HCT116 (cell line): ENCODE results near the gene EFCAB12. TPM values are rescaled to one million over a fixed set of nuclear protein-coding genes. Genes with fewer than 3 reads are reported as not detected.

ENCODE experiments used
- ATAC-seq: fragments of 200-7000 bp; cut with Tn5 transposase; 2 replicates; pipeline ENCODE4 v1.9.1; 2020; ENCODE audit warnings: mild to moderate bottlenecking, moderate library complexity
- BruUV-seq: library from RNA; stranded (reverse); fragments of 400-500 nt; replicated peaks from 2 replicates; lab custom pipeline; 2021; lab: Mats Ljungman, UMichigan
- CTCF ChIA-PET: fragments of 300-600 bp; sonication (Branson Sonifier 250); formaldehyde crosslinking; loops from one replicate; lab custom pipeline; 2021; ENCODE audit warnings: antibody characterized with exemption; lab: Charles Lee
- POLR2A ChIA-PET: fragments of 300-600, 350-600 bp; sonication (Branson Sonifier 250); formaldehyde crosslinking; loops from one replicate; lab custom pipeline; 2021; ENCODE audit warnings: antibody characterized with exemption; lab: Charles Lee
- RAD21 ChIA-PET, 2 experiments: fragments of 300-600 bp; sonication (Branson Sonifier 250); formaldehyde crosslinking; loops; one replicate each; lab custom pipeline; 2023; ENCODE audit warnings: low total read pairs in 2 of 2; ENCODE audit not compliant: uncharacterized antibody in 2 of 2, unreplicated experiment in 2 of 2, low non-redundant PET in 1 of 2; lab: Charles Lee
- DNase-seq: peaks from one replicate; pipeline ENCODE4 v3.0.0-alpha.2; 2010; ENCODE audit warnings: low read depth, low spot score
- H2AFZ ChIP-seq: fragments of 200-600 bp; shearing (Covaris generic), sonication (generic); 2 replicates; pipeline ENCODE4 v1.6.1; 2017; ENCODE audit warnings: low read depth, mixed run types, mixed read lengths, antibody characterized with exemption, low read length; ENCODE audit not compliant: poor library complexity, severe bottlenecking
- H3K27ac ChIP-seq: 2 replicates; pipeline ENCODE4 v1.5.1; 2012; ENCODE audit warnings: low read depth, low read length
- H3K27me3 ChIP-seq: fragments of 200-600 bp; sonication (generic); 2 replicates; pipeline ENCODE4 v1.6.1; 2016; ENCODE audit warnings: mixed run types, low read length, mixed read lengths; ENCODE audit not compliant: insufficient read depth
- H3K36me3 ChIP-seq, 2 experiments: fragments of 200-500 bp in 1 of 2; fragments of 200-600 bp in 1 of 2; sonication (Bioruptor generic) in 1 of 2; sonication (generic) in 1 of 2; 2 replicates each; pipeline versions ENCODE4 v1.5.1 to v1.6.1; 2014 to 2016; ENCODE audit warnings: low read length in 2 of 2, inconsistent platforms in 1 of 2, mixed read lengths in 1 of 2, mixed run types in 1 of 2; ENCODE audit not compliant: insufficient read depth in 2 of 2, control insufficient read depth in 1 of 2
- H3K4me1 ChIP-seq, 2 experiments: fragments of 200-600 bp in 1 of 2; sonication (generic) in 1 of 2; 2 replicates each; pipeline versions ENCODE4 v1.5.1 to v1.6.1; 2012 to 2017; ENCODE audit warnings: low read length in 2 of 2, inconsistent platforms in 1 of 2, mild to moderate bottlenecking in 1 of 2, mixed read lengths in 1 of 2, mixed run types in 1 of 2, moderate library complexity in 1 of 2; ENCODE audit not compliant: insufficient read depth in 2 of 2, control insufficient read depth in 1 of 2
- H3K4me2 ChIP-seq: fragments of 200-600 bp; sonication (generic); 2 replicates; pipeline ENCODE4 v1.6.1; 2017; ENCODE audit warnings: mixed run types, low read length, mixed read lengths
- H3K4me3 ChIP-seq, 2 experiments: fragments of 200-600 bp in 1 of 2; sonication (generic) in 1 of 2; replicated peaks in 1 of 2; 2 replicates each; pipeline ENCODE4 v1.5.1; 2011 to 2016; ENCODE audit warnings: low read length in 2 of 2, control low read depth in 1 of 2, low read depth in 1 of 2, mild to moderate bottlenecking in 1 of 2, mixed read lengths in 1 of 2, mixed run types in 1 of 2
- H3K79me2 ChIP-seq: fragments of 200-600 bp; sonication (generic); 2 replicates; pipeline ENCODE4 v1.6.1; 2017; ENCODE audit warnings: mild to moderate bottlenecking, mixed run types, low read length, moderate library complexity, mixed read lengths; ENCODE audit not compliant: insufficient read depth
- H3K9ac ChIP-seq: fragments of 200-600 bp; sonication (generic); 2 replicates; pipeline ENCODE4 v1.6.1; 2016; ENCODE audit warnings: low read length, mixed read lengths
- H3K9me2 ChIP-seq: fragments of 200-600 bp; sonication (generic), shearing (Covaris generic); 2 replicates; pipeline ENCODE4 v1.6.1; 2017; ENCODE audit warnings: mixed run types, mild to moderate bottlenecking, moderate library complexity; ENCODE audit not compliant: insufficient read depth
- H3K9me3 ChIP-seq, 2 experiments: fragments of 200-500 bp in 1 of 2; fragments of 200-600 bp in 1 of 2; sonication (Bioruptor generic) in 1 of 2; sonication (generic) in 1 of 2; 2 replicates each; pipeline ENCODE4 v1.6.1; 2014 to 2017; ENCODE audit warnings: low read length in 2 of 2, mixed read lengths in 2 of 2, inconsistent platforms in 1 of 2, low read depth in 1 of 2, mild to moderate bottlenecking in 1 of 2, mixed run types in 1 of 2, moderate library complexity in 1 of 2; ENCODE audit not compliant: control insufficient read depth in 1 of 2, insufficient read depth in 1 of 2
- H4K20me1 ChIP-seq: fragments of 200-600 bp; sonication (generic), shearing (Covaris generic); 2 replicates; pipeline ENCODE4 v1.6.1; 2017; ENCODE audit warnings: mixed run types, mild to moderate bottlenecking, moderate library complexity; ENCODE audit not compliant: insufficient read depth
- ATF3 ChIP-seq: IDR thresholded peaks from 2 replicates; pipeline ENCODE4 v1.6.1; 2012
- CEBPB ChIP-seq: IDR thresholded peaks from 2 replicates; pipeline ENCODE4 v1.6.1; 2012; ENCODE audit warnings: low read depth
- CTCF ChIP-seq, 3 experiments: fragments of 200-600 bp in 1 of 3; sonication (generic) in 1 of 3; IDR thresholded peaks in 2 of 3; conservative IDR thresholded peaks in 1 of 3; 2 replicates each; pipeline ENCODE4 v1.5.1; 2012 to 2017; ENCODE audit warnings: low read depth in 2 of 3, low read length in 2 of 3, antibody characterized with exemption in 1 of 3, borderline replicate concordance in 1 of 3, control low read depth in 1 of 3, mild to moderate bottlenecking in 1 of 3, mixed read lengths in 1 of 3, mixed run types in 1 of 3, moderate library complexity in 1 of 3; ENCODE audit not compliant: insufficient read depth in 1 of 3
- ELF1 ChIP-seq: IDR thresholded peaks from 2 replicates; pipeline ENCODE4 v1.6.1; 2012; ENCODE audit warnings: low read depth, borderline replicate concordance
- JUND ChIP-seq: IDR thresholded peaks from 2 replicates; pipeline ENCODE4 v1.6.1; 2012
- MAX ChIP-seq: IDR thresholded peaks from 2 replicates; pipeline ENCODE4 v1.6.1; 2012
- SRF ChIP-seq: IDR thresholded peaks from 2 replicates; pipeline ENCODE4 v1.6.1; 2012; ENCODE audit warnings: low read depth
- intact Hi-C: fragments of 100-400 bp; cut with micrococcal nuclease; formaldehyde crosslinking; loops from 2 replicates; pipeline ENCODE4 v1.10.0; 2022
- total RNA-seq: library from RNA; stranded (reverse); gene quantifications from one replicate; pipeline ENCODE4 v1.2.1, GENCODE V29; 2021; ENCODE audit not compliant: unreplicated experiment

EFCAB12 gene
- total RNA-seq, 1 experiment from 2014 or later = 0.42 TPM

- Histone ChIP-seq H3K27ac (no peak overlapping the region), H3K9me3 (no peaks in the 10 kb centered on the region), H4K20me1 (no peaks in the 10 kb centered on the region), H3K4me2 (no peak overlapping the region), H3K79me2 (no peaks in the 10 kb centered on the region), H3K27me3 (no peaks in the 10 kb centered on the region), H3K4me1 (peaks cover 2 to 12% of the 10 kb centered on the region in 2 experiments; a peak in 2 of 4 replicates), H3K36me3 (no peaks in the 10 kb centered on the region), H3K4me3 (no peak overlapping the region), H3K9ac (no peak overlapping the region), H2AFZ (no peak overlapping the region), H3K9me2 (no peaks in the 10 kb centered on the region)
- POLR2A ChIA-PET = no interaction called here
- ATAC-seq (peak; percentile 94), DNase-seq (no peak)
- intact Hi-C loops = no loop called here
- BruUV-seq = no TSS peak
- TF ChIP-seq MAX (no peak), ELF1 (no peak), JUND (no peak), SRF (no peak), ATF3 (no peak), CEBPB (no peak), CTCF (IDR thresholded peaks at IDR 0.05 in 2 of 3, conservative IDR thresholded peaks at IDR 0.05 in 1 of 3; ENCODE audit: borderline replicate concordance in 1 of 3, insufficient read depth in 1 of 3, low read depth in 2 of 3, low read length in 2 of 3) (peak in 2 of 3 experiments; percentile 52 to 54; a peak in 4 of 6 replicates)
- CTCF ChIA-PET = no interaction called here
- RAD21 ChIA-PET = no interaction called here
Measured at GRCh38 chr3:129352045-129352444, 76.4 kb downstream of the EFCAB12 start.

Other genes starting within 250 kb of the EFCAB12 start
- 353 TPM for gene CNBP, start 244.7 kb downstream of the EFCAB12 start, total RNA-seq
- 182 TPM for gene COPG1, start 179.0 kb downstream of the EFCAB12 start, total RNA-seq
- gene HMCES, start 149.8 kb downstream of the EFCAB12 start, total RNA-seq = 78.9 TPM
- 15.7 TPM for gene MBD4, start 11.3 kb upstream of the EFCAB12 start, total RNA-seq
- 21.4 TPM for gene IFT122, start 11.6 kb upstream of the EFCAB12 start, total RNA-seq
- not detected for gene RHO, start 100.0 kb upstream of the EFCAB12 start, total RNA-seq
- not detected for gene H1-8, start 114.5 kb upstream of the EFCAB12 start, total RNA-seq
- gene PLXND1, start 178.0 kb upstream of the EFCAB12 start, total RNA-seq = 47.3 TPM